ENCODE results near the gene TBXA2R.

- TF ChIP-seq, protein P1, sequence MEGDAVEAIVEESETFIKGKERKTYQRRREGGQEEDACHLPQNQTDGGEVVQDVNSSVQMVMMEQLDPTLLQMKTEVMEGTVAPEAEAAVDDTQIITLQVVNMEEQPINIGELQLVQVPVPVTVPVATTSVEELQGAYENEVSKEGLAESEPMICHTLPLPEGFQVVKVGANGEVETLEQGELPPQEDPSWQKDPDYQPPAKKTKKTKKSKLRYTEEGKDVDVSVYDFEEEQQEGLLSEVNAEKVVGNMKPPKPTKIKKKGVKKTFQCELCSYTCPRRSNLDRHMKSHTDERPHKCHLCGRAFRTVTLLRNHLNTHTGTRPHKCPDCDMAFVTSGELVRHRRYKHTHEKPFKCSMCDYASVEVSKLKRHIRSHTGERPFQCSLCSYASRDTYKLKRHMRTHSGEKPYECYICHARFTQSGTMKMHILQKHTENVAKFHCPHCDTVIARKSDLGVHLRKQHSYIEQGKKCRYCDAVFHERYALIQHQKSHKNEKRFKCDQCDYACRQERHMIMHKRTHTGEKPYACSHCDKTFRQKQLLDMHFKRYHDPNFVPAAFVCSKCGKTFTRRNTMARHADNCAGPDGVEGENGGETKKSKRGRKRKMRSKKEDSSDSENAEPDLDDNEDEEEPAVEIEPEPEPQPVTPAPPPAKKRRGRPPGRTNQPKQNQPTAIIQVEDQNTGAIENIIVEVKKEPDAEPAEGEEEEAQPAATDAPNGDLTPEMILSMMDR (IDR thresholded peaks at IDR 0.05; ENCODE audit: low read length): no peak
- TF ChIP-seq EZH2phosphoT487 (IDR thresholded peaks at IDR 0.05; ENCODE audit: low read length): no peak
These were observed 43.2 kb upstream of the TBXA2R start for GRCh38 chr19:3649888-3650287.
